ENCODE measurements around the gene TSEN15.

DNA sequence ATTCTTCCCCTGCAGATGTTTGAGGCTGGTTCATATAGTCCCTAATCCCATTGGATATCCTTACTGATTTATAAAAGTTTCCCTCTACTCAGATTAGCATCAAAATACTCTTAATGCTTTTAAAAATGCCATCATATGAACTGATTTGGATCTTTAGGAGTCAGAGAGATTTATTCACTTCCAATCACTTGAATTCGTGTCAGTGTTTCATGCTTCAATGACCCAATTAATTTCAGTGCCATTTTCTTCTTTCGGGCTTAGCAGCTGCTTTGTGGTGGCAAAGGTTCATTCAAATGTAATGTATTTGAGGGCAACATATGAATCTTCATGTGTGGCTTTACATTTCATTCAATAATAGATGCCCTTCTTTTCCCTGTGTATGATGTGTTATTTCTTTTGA, 2.2 kb upstream of the TSEN15 start:
- TF ChIP-seq JUNB (IDR thresholded peaks at IDR 0.05; ENCODE audit: unreplicated experiment): no peak
- no peak for TF ChIP-seq EZH2 (IDR thresholded peaks at IDR 0.05; ENCODE audit: low read depth, unreplicated experiment)
- TF ChIP-seq, protein P1, sequence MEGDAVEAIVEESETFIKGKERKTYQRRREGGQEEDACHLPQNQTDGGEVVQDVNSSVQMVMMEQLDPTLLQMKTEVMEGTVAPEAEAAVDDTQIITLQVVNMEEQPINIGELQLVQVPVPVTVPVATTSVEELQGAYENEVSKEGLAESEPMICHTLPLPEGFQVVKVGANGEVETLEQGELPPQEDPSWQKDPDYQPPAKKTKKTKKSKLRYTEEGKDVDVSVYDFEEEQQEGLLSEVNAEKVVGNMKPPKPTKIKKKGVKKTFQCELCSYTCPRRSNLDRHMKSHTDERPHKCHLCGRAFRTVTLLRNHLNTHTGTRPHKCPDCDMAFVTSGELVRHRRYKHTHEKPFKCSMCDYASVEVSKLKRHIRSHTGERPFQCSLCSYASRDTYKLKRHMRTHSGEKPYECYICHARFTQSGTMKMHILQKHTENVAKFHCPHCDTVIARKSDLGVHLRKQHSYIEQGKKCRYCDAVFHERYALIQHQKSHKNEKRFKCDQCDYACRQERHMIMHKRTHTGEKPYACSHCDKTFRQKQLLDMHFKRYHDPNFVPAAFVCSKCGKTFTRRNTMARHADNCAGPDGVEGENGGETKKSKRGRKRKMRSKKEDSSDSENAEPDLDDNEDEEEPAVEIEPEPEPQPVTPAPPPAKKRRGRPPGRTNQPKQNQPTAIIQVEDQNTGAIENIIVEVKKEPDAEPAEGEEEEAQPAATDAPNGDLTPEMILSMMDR (conservative IDR thresholded peaks at IDR 0.05; ENCODE audit: low read depth in 2 of 2): no peak
- TF ChIP-seq, protein P2, sequence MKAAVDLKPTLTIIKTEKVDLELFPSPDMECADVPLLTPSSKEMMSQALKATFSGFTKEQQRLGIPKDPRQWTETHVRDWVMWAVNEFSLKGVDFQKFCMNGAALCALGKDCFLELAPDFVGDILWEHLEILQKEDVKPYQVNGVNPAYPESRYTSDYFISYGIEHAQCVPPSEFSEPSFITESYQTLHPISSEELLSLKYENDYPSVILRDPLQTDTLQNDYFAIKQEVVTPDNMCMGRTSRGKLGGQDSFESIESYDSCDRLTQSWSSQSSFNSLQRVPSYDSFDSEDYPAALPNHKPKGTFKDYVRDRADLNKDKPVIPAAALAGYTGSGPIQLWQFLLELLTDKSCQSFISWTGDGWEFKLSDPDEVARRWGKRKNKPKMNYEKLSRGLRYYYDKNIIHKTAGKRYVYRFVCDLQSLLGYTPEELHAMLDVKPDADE (IDR thresholded peaks at IDR 0.05): no peak
- no peak for TF ChIP-seq POLR2AphosphoS5 (IDR thresholded peaks at IDR 0.05; ENCODE audit: low read depth)
- TF ChIP-seq, protein P3, sequence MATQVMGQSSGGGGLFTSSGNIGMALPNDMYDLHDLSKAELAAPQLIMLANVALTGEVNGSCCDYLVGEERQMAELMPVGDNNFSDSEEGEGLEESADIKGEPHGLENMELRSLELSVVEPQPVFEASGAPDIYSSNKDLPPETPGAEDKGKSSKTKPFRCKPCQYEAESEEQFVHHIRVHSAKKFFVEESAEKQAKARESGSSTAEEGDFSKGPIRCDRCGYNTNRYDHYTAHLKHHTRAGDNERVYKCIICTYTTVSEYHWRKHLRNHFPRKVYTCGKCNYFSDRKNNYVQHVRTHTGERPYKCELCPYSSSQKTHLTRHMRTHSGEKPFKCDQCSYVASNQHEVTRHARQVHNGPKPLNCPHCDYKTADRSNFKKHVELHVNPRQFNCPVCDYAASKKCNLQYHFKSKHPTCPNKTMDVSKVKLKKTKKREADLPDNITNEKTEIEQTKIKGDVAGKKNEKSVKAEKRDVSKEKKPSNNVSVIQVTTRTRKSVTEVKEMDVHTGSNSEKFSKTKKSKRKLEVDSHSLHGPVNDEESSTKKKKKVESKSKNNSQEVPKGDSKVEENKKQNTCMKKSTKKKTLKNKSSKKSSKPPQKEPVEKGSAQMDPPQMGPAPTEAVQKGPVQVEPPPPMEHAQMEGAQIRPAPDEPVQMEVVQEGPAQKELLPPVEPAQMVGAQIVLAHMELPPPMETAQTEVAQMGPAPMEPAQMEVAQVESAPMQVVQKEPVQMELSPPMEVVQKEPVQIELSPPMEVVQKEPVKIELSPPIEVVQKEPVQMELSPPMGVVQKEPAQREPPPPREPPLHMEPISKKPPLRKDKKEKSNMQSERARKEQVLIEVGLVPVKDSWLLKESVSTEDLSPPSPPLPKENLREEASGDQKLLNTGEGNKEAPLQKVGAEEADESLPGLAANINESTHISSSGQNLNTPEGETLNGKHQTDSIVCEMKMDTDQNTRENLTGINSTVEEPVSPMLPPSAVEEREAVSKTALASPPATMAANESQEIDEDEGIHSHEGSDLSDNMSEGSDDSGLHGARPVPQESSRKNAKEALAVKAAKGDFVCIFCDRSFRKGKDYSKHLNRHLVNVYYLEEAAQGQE (IDR thresholded peaks at IDR 0.05; ENCODE audit: unreplicated experiment): no peak

Data from GM23338 (cell line).